Measurements from ENCODE around the gene TMTC2.

The TMTC2 gene

DNA sequence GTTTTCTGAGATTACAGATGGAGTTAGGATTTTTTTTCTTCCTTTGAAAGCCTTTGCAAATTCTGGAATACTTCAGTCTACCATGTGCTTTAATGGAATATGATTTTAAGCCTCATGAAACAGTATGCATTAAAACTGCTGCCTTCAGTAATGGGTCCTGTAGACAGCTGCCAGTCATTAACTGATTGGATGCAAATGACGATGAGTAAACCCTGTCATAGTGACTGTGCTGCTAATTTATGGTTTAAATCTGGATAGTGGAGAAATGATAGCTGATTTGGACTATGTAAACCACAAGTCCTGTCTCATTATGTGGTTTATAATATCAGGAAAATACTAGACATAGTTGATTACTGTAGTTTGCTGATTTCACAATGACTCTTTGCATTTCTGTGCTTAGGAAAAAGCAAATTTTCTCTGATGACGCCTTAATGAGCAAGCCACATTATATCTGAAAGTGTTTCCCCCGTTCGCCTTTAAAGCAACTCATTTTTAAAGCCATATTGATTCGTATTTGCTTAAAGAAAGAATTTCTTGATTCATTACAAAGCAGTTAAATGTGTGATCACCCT, 217.6 kb downstream of the TMTC2 start:
- POLR2A ChIA-PET, result no interaction called here
- TF ChIP-seq, protein P1, sequence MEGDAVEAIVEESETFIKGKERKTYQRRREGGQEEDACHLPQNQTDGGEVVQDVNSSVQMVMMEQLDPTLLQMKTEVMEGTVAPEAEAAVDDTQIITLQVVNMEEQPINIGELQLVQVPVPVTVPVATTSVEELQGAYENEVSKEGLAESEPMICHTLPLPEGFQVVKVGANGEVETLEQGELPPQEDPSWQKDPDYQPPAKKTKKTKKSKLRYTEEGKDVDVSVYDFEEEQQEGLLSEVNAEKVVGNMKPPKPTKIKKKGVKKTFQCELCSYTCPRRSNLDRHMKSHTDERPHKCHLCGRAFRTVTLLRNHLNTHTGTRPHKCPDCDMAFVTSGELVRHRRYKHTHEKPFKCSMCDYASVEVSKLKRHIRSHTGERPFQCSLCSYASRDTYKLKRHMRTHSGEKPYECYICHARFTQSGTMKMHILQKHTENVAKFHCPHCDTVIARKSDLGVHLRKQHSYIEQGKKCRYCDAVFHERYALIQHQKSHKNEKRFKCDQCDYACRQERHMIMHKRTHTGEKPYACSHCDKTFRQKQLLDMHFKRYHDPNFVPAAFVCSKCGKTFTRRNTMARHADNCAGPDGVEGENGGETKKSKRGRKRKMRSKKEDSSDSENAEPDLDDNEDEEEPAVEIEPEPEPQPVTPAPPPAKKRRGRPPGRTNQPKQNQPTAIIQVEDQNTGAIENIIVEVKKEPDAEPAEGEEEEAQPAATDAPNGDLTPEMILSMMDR (IDR thresholded peaks at IDR 0.05; ENCODE audit: control extremely low read depth, extremely low read depth, low read depth, missing control alignments), result no peak
- CTCF ChIA-PET, result no interaction called here
- no peak for DNase-seq (ENCODE audit: extremely low spot score)

GRCh38 chr12:82910246-82910893, 223.7 kb downstream of the TMTC2 start:
- CTCF ChIA-PET, result interaction anchor here (0.7 kb wide), 1 partner anchor 13 kb away, joined by 3 read pairs; no protein-coding TSS in a partner anchor
- no peak for DNase-seq (ENCODE audit: extremely low spot score)
- POLR2A ChIA-PET, result no interaction called here
- TF ChIP-seq, protein P1 (IDR thresholded peaks at IDR 0.05; ENCODE audit: control extremely low read depth, extremely low read depth, low read depth, missing control alignments), result no peak

DNA sequence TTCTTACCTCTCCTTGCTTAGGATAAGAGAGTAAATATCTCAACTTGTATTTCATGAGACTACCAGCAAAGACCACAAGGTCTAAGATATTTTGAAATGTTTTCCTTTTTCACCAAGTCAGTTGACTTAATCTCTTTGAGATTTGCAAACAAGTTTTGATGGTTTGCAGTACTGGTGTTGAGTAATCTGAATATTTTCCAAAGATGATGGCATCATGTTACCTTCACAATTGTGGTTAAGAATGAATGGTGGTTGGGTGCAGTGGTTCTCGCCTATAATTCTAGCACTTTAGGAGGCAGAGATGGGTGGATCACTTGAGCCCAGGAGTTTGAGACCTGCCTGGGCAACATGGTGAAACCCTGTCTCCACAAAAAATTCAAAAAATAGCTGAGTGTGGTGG, 225.7 kb downstream of the TMTC2 start:
- TF ChIP-seq, protein P1 (IDR thresholded peaks at IDR 0.05; ENCODE audit: control extremely low read depth, extremely low read depth, low read depth, missing control alignments), result no peak
- POLR2A ChIA-PET, result no interaction called here
- CTCF ChIA-PET, result no interaction called here
- no peak for DNase-seq (ENCODE audit: extremely low spot score)

DNA sequence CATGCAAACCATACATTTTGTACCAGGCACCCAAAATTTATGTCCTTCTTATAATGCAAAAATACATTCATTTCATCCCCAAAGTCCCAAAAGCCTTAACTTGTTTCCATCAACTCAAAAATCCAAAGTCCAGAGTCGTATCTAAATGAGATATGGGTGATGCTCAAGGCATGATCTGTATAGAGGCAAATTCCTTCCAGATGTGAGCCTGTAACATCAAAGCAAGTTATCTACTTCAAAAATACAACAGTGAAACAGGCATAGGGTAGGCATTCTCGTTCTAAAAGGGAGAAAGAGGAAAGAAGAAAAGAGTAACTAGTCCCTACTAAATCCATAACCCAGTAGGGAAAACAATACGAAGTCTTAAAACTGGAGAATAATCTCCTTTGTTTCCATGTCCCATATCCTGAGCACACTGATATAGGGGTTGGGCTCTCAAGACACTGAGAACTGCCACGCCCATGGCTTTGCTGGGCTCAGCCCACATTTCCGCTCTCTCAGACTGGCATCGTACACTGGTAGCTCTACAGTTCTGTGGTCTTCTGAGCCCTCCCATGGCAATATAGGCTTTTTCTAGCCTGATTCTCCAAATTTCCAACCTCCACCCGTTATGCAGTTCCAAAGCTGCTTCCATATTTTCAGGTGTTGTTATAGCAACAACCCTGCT, 232.8 kb downstream of the TMTC2 start:
- TF ChIP-seq, protein P1 (IDR thresholded peaks at IDR 0.05; ENCODE audit: control extremely low read depth, extremely low read depth, low read depth, missing control alignments), result no peak
- ChIA-PET CTCF (no interaction called here), POLR2A (no interaction called here)
- no peak for DNase-seq (ENCODE audit: extremely low spot score)

DNA sequence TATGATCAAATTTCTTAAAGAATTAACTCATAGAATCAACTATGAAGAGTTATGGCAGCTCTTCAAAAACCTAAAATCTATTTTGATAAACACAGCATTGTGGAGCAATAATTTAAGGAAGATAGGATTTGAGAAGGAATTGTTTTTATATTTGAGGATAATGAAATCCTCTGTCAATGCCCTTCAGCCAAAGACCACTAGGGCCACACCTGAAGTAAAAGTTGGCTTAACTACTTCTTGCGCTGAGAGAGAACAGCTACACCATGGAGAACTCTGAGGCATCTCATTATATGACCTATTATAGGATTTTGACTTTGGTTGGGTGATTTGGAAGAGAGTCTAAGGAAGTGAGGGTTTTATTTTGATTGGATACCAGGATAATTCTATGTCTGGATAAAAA, 237.2 kb downstream of the TMTC2 start:
- TF ChIP-seq, protein P1 (IDR thresholded peaks at IDR 0.05; ENCODE audit: control extremely low read depth, extremely low read depth, low read depth, missing control alignments), result no peak
- POLR2A ChIA-PET, result no interaction called here
- no peak for DNase-seq (ENCODE audit: extremely low spot score)
- CTCF ChIA-PET, result no interaction called here

DNA sequence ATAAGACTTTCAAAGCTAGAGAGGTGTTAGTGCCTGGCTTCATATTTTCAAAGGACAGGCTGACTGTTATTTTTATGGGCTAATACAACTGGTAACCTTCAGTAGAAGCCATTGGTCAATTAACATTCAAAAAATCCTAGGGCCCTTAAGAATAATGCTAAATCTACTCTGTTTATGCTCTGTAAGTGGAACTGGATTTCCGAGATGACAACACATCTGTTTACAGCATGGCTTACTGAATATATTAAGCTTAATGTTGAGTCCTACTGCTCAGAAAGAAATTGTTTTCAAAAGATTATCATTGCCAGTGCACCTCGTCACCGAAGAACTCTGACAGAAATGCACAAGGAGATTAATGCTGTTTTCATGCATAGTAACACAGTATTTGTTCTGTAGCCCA, 239.9 kb downstream of the TMTC2 start:
- TF ChIP-seq, protein P1 (IDR thresholded peaks at IDR 0.05; ENCODE audit: control extremely low read depth, extremely low read depth, low read depth, missing control alignments), result no peak
- ChIA-PET POLR2A (no interaction called here), CTCF (interaction anchor here (0.9 to 2.3 kb wide), 2 partner anchors 11 to 17 kb away, joined by 3 to 9 read pairs; no protein-coding TSS in a partner anchor)
- no peak for DNase-seq (ENCODE audit: extremely low spot score)

Measured in GM10248 (cell line).